AG10803 (cell line): ENCODE measurements around the gene ALS2CL.
A peak's percentile ranks its signal among the peaks of the same experiment; 100 is the strongest.

Experiments
- DNase-seq: peaks from one replicate; pipeline ENCODE4 v3.0.0; 2010; ENCODE audit warnings: low read depth
- H3K4me3 ChIP-seq: 2 replicates; pipeline ENCODE4 v1.5.1; 2011; ENCODE audit warnings: mild to moderate bottlenecking, low read length, control low read depth
- CTCF ChIP-seq: conservative IDR thresholded peaks from 2 replicates; pipeline ENCODE4 v1.5.1; 2011; ENCODE audit warnings: mild to moderate bottlenecking, low read length, control low read depth, inconsistent platforms

ALS2CL gene

GRCh38 chr3:46701181-46701939 is 7.9 kb upstream of the ALS2CL start, which contains the start of gene TMIE:
Gene TMIE (plus strand): TSS chr3:46701392. CDS start chr3:46701488, 96 bp downstream.
- DNase-seq: no peak
- TF ChIP-seq CTCF: no peak
- no peak within 1 kb of the TSS; the same call in 1 of the 2 replicates for H3K4me3 ChIP-seq

GRCh38 chr3:46700772-46701171 is 7.3 kb upstream of the ALS2CL start:
- TF ChIP-seq CTCF: no peak
- no peak for DNase-seq
- H3K4me3 ChIP-seq: no peak overlapping the region

GRCh38 chr3:46699676-46700523 is 6.4 kb upstream of the ALS2CL start:
- DNase-seq: no peak
- no peak overlapping the region for H3K4me3 ChIP-seq
- TF ChIP-seq CTCF: no peak

GRCh38 chr3:46695962-46696894 is 2.7 kb upstream of the ALS2CL start:
- H3K4me3 ChIP-seq: no peak overlapping the region
- peak; percentile 4; the same call in 1 of the 2 replicates for TF ChIP-seq CTCF
- DNase-seq: peak; percentile 49

GRCh38 chr3:46695177-46695961 is 1.9 kb upstream of the ALS2CL start:
- peak; percentile 21; the same call in 1 of the 2 replicates for TF ChIP-seq CTCF
- H3K4me3 ChIP-seq: no peak overlapping the region
- no peak for DNase-seq

GRCh38 chr3:46694520-46694919 is 1.0 kb upstream of the ALS2CL start:
- TF ChIP-seq CTCF: no peak
- no peak for DNase-seq
- no peak overlapping the region for H3K4me3 ChIP-seq
